Stimulated activated CD4-positive, alpha-beta T cell treated with anti-CD3 and anti-CD28 coated beads, Interleukin-4, amount 100 ng/mL, for 24 hours (primary cell): ENCODE data around the gene RREB1.
"Not testable (repeated sequence)": the region's sequence is repeated elsewhere in the genome, so short reads cannot be mapped to it uniquely, and the experiment has no call there.

Experiments
- DNase-seq: peaks from one replicate; pipeline ENCODE4 v3.0.0-alpha.2; 2020

Gene RREB1

GRCh38 chr6:7147051-7147671, 39.4 kb downstream of the RREB1 start:
- no peak for DNase-seq

GRCh38 chr6:7148100-7148822, 40.5 kb downstream of the RREB1 start:
- peak; percentile 36 for DNase-seq

- no peak for DNase-seq
These were observed 42.8 kb downstream of the RREB1 start for GRCh38 chr6:7150381-7151064.

GRCh38 chr6:7151381-7151780, 43.6 kb downstream of the RREB1 start:
- no peak for DNase-seq

- DNase-seq = no peak
These were observed 44.7 kb downstream of the RREB1 start for GRCh38 chr6:7152462-7152861.

GRCh38 chr6:7153789-7154188, 46.0 kb downstream of the RREB1 start:
- no peak for DNase-seq

- no peak for DNase-seq
These were observed 46.8 kb downstream of the RREB1 start for GRCh38 chr6:7154341-7155139.

GRCh38 chr6:7155871-7156579, 48.3 kb downstream of the RREB1 start:
- no peak for DNase-seq

- no peak for DNase-seq
These were observed 49.0 kb downstream of the RREB1 start for GRCh38 chr6:7156643-7157278.

- DNase-seq = not testable (repeated sequence)
These were observed 49.5 kb downstream of the RREB1 start for GRCh38 chr6:7157307-7157706.

GRCh38 chr6:7157752-7158616, 50.2 kb downstream of the RREB1 start:
- no peak for DNase-seq

- no peak for DNase-seq
These were observed 52.2 kb downstream of the RREB1 start for GRCh38 chr6:7159790-7160525.

GRCh38 chr6:7161253-7161623, 53.5 kb downstream of the RREB1 start:
- DNase-seq = no peak

- no peak for DNase-seq
These were observed 54.1 kb downstream of the RREB1 start for GRCh38 chr6:7161845-7162244.

GRCh38 chr6:7163661-7164071, 55.9 kb downstream of the RREB1 start:
- no peak for DNase-seq

- DNase-seq = no peak
These were observed 56.8 kb downstream of the RREB1 start for GRCh38 chr6:7164536-7165001.

GRCh38 chr6:7165002-7165889, 57.5 kb downstream of the RREB1 start:
- DNase-seq = no peak

GRCh38 chr6:7165890-7166267, 58.1 kb downstream of the RREB1 start:
- DNase-seq = no peak
